Skeletal muscle tissue (tissue), 4 donors: ENCODE data around the gene LINGO3. TPM values are rescaled to one million over a fixed set of nuclear protein-coding genes. Genes with fewer than 3 reads are reported as not detected.

Experiments
- H3K27ac ChIP-seq: one replicate; pipeline ENCODE4 v1.7.0; 2013; ENCODE audit warnings: mild to moderate bottlenecking, low read depth, low read length, inconsistent platforms
- H3K27me3 ChIP-seq, 3 donors: one replicate each; pipeline ENCODE4 v1.7.0; 2013; ENCODE audit warnings: low read length in 3 of 3; ENCODE audit not compliant: control insufficient read depth in 3 of 3, insufficient read depth in 3 of 3
- H3K36me3 ChIP-seq, 3 donors: one replicate each; pipeline ENCODE4 v1.7.0; 2013; ENCODE audit warnings: low read length in 3 of 3; ENCODE audit not compliant: control insufficient read depth in 3 of 3, insufficient read depth in 3 of 3
- H3K4me1 ChIP-seq, 3 donors: one replicate each; pipeline ENCODE4 v1.7.0; 2013; ENCODE audit warnings: low read length in 3 of 3, mild to moderate bottlenecking in 3 of 3; ENCODE audit not compliant: control insufficient read depth in 3 of 3, insufficient read depth in 3 of 3
- H3K4me3 ChIP-seq, 3 donors: one replicate each; pipeline ENCODE4 v1.7.0; 2013; ENCODE audit warnings: low read length in 3 of 3
- H3K9ac ChIP-seq, 3 donors: one replicate each; pipeline ENCODE4 v1.7.0; 2013; ENCODE audit warnings: low read length in 3 of 3, mild to moderate bottlenecking in 3 of 3, moderate library complexity in 2 of 3, low read depth in 1 of 3
- H3K9me3 ChIP-seq, 3 donors: one replicate each; pipeline ENCODE4 v1.7.0; 2013; ENCODE audit warnings: low read length in 3 of 3; ENCODE audit not compliant: control insufficient read depth in 3 of 3
- total RNA-seq: library from RNA; depleted of rRNA; stranded (reverse); fragments of >200 nt; gene quantifications from one replicate; pipeline ENCODE4 v1.2.3, GENCODE V29; 2014
- donor health status: Osteomylitis.

The LINGO3 gene
- total RNA-seq, 1 donor from 2014 or later = not detected

DNA sequence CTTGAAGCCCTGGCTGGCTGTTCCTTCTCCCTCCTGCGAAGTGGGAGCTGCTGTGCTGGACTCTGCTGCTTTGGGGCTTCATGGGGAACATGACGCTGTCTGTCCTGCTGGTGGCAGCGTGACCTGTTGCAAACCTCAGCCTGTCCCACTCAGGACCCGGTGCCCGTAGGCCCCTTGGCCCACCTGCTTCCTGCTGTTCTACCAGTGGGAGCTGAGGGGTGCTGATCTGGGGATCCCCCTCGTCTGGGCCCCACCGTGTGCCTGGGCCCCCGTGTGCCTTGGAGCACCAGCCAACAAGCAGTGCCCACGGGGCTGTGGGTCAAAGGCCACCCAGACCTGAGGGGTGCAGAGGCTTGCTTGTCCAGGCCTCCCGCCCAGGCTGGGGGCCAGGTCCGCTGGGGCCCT lies 25.9 kb upstream of the LINGO3 start:
- peak overlapping the region in 2 of 3 donors; percentile 6 to 54 for H3K9ac ChIP-seq
- H3K4me3 ChIP-seq = no peak overlapping the region
- peaks cover 2 to 6% (median 3%) of the 10 kb centered on the region in 3 donors for H3K36me3 ChIP-seq
- H3K27me3 ChIP-seq = no peaks in the 10 kb centered on the region
- peaks cover 39 to 73% (median 49%) of the 10 kb centered on the region in 3 donors for H3K4me1 ChIP-seq
- no peak overlapping the region for H3K27ac ChIP-seq
- no peaks in the 10 kb centered on the region for H3K9me3 ChIP-seq

DNA sequence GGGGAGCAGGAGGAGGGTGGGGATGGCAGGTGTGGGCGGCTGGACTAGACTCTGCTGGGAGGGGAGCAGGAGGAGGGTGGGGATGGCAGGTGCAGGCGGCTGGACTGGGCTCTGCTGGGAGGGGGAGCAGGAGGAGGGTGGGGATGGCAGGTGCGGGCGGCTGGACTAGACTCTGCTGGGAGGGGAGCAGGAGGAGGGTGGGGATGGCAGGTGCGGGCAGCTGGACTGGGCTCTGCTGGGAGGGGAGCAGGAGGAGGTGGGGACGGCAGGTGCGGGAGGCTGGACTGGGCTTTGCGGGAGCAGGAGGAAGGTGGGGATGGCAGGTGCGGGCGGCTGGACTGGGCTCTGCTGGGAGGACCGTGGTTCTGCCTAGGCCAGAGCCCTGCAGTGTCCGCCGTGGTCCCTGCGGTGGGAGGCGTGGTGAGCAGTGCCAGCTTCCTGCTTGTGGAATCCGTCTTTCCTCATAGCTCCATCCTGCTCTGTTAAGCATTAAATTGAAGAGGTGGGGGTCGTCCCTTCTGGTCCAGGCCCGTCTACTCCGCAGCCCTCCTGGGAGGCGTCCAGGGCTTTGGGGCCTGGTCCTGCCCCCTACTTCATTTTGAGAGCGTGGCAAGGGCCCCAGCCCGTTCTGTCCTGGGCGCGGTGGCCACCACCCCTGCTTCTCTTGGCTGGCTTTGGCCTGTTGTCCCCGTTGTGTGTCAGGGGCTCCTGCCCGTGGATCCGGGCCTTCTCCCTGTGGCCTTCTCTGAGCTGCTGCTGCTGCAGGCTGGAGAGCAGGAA lies 25.3 kb upstream of the LINGO3 start:
- H3K36me3 ChIP-seq = peaks cover 2 to 6% (median 3%) of the 10 kb centered on the region in 3 donors
- peaks cover 39 to 75% (median 49%) of the 10 kb centered on the region in 3 donors for H3K4me1 ChIP-seq
- H3K27ac ChIP-seq = no peak overlapping the region
- no peaks in the 10 kb centered on the region for H3K9me3 ChIP-seq
- no peak overlapping the region for H3K4me3 ChIP-seq
- peak overlapping the region in 2 of 3 donors; percentile 6 to 54 for H3K9ac ChIP-seq
- no peaks in the 10 kb centered on the region for H3K27me3 ChIP-seq

GRCh38 chr19:2332341-2333026 lies 24.5 kb upstream of the LINGO3 start:
- H3K27ac ChIP-seq = peak overlapping the region; percentile 84
- H3K9me3 ChIP-seq = no peaks in the 10 kb centered on the region
- peak overlapping the region; percentile 38 to 50 (median 43) for H3K9ac ChIP-seq
- peak overlapping the region in 1 of 3 donors; percentile 41 for H3K4me3 ChIP-seq
- H3K36me3 ChIP-seq = peaks cover 2 to 6% (median 2%) of the 10 kb centered on the region in 3 donors
- peaks cover 43 to 77% (median 53%) of the 10 kb centered on the region in 3 donors for H3K4me1 ChIP-seq
- no peaks in the 10 kb centered on the region for H3K27me3 ChIP-seq

- Histone ChIP-seq H3K4me1 (peaks cover 48 to 78% (median 60%) of the 10 kb centered on the region in 3 donors), H3K27me3 (no peaks in the 10 kb centered on the region), H3K36me3 (peaks cover 0 to 5% (median 4%) of the 10 kb centered on the region in 3 donors), H3K4me3 (peak overlapping the region in 2 of 3 donors; percentile 41 to 45), H3K9ac (peak overlapping the region in 2 of 3 donors; percentile 43 to 50), H3K27ac (peak overlapping the region; percentile 84), H3K9me3 (no peaks in the 10 kb centered on the region)
Measured at GRCh38 chr19:2331601-2332246, 23.8 kb upstream of the LINGO3 start.

DNA sequence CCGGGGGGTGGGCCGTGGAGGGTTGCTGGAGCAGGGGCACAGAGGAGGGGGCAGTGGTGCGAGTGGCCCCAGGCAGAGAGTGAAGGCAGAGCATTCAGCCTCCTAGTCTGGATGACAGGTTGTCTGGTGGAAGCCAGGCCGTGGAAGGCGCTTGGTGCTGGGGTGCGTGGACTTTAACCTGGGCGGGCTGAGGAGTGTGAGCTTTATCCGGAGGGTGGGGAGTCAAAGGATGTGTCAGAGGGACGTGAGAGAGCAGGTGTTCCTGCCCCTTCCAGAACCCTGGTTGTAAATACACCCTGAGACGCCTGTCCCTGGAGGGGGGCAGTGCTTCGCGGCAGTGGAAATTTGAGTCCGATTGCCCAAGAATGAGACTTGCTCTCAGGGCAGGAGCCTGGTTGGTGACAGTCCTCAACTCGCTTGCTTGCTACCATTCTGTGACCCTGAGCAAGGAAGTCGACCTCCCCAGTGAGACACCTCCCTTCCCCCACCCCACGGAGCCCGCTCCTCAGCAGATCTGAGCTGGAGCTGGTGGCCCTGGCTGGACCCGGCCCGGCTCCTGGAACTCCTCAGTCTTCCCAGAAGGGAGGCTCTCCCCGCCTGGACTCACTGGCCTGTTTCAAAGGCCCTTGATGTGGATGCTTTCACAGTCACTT lies 22.8 kb upstream of the LINGO3 start:
- Histone ChIP-seq H3K36me3 (peaks cover 0 to 8% (median 0%) of the 10 kb centered on the region in 3 donors), H3K4me3 (peak overlapping the region in 2 of 3 donors; percentile 35 to 45), H3K27ac (peak overlapping the region; percentile 84), H3K27me3 (no peaks in the 10 kb centered on the region), H3K9ac (peak overlapping the region; percentile 63 to 71 (median 71)), H3K9me3 (no peaks in the 10 kb centered on the region), H3K4me1 (peaks cover 53 to 70% (median 57%) of the 10 kb centered on the region in 3 donors)

DNA sequence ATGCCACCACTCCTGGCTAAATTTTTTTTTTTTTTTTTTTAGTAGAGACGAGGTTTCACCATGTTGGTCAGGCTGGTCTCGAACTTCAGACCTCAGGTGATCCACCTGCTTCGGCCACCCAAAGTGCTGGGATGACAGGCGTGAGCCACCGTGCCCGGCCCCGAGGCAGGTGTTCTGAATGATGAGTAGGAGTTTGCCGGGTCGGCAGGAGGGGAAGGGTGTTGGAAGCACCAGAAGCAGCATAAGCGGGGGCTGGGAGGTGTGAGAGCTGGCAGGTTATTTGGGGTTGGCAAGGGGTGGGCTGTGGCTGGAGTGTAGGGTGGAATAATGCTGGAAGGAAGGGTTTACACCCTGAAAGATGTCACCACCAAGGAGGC lies 22.3 kb upstream of the LINGO3 start:
- Histone ChIP-seq H3K36me3 (peaks cover 0 to 9% (median 3%) of the 10 kb centered on the region in 3 donors), H3K4me3 (peak overlapping the region in 2 of 3 donors; percentile 35 to 45), H3K9ac (peak overlapping the region; percentile 63 to 71 (median 71)), H3K4me1 (peaks cover 53 to 68% (median 57%) of the 10 kb centered on the region in 3 donors), H3K27me3 (no peaks in the 10 kb centered on the region), H3K9me3 (no peaks in the 10 kb centered on the region), H3K27ac (peak overlapping the region; percentile 84)

GRCh38 chr19:2329501-2329916 lies 21.6 kb upstream of the LINGO3 start:
- peaks cover 53 to 68% (median 57%) of the 10 kb centered on the region in 3 donors for H3K4me1 ChIP-seq
- no peaks in the 10 kb centered on the region for H3K27me3 ChIP-seq
- H3K27ac ChIP-seq = peak overlapping the region; percentile 12

DNA sequence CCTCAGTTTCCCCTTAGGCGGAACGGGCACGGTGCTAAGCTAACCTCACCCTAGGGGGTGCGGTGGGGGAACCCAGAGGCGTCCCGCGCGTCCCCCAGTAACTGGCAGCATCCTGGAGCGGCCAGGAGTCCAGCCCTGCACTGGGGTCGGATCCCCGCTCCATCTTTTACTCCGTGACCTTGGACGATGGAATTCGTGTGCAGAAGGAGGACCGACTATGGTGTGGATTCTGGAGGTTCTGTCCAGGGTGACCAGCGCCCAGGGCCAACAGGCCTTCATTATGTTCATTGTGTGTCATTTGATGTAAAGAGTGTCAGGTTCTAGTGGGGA lies 21.2 kb upstream of the LINGO3 start:
- peaks cover 7 to 8% (median 7%) of the 10 kb centered on the region in 3 donors for H3K36me3 ChIP-seq
- peak overlapping the region; percentile 54 for H3K27ac ChIP-seq
- H3K4me1 ChIP-seq = peaks cover 53 to 65% (median 56%) of the 10 kb centered on the region in 3 donors
- H3K9ac ChIP-seq = peak overlapping the region; percentile 84 to 93 (median 89)
- no peaks in the 10 kb centered on the region for H3K9me3 ChIP-seq
- H3K27me3 ChIP-seq = no peaks in the 10 kb centered on the region
- H3K4me3 ChIP-seq = peak overlapping the region; percentile 89 to 94 (median 94)

More at GRCh38 chr19:2329501-2329916, 21.6 kb upstream of the LINGO3 start:
- peak overlapping the region; percentile 84 to 93 (median 89) for H3K9ac ChIP-seq
- peak overlapping the region; percentile 89 to 94 (median 94) for H3K4me3 ChIP-seq
- peaks cover 3 to 9% (median 4%) of the 10 kb centered on the region in 3 donors for H3K36me3 ChIP-seq
- H3K9me3 ChIP-seq = no peaks in the 10 kb centered on the region

GRCh38 chr19:2328401-2329148 lies 20.6 kb upstream of the LINGO3 start, which contains the start of the genes LSM7 and SPPL2B:
LSM7 (minus strand) TSS chr19:2328586; CDS start chr19:2328566, 20 bp downstream.
SPPL2B (plus strand) TSS chr19:2328684; CDS start chr19:2328710, 26 bp downstream.
- Histone ChIP-seq H3K27ac (peak within 1 kb of the TSS; percentile 54), H3K27me3 (no peaks in the 10 kb centered on the region), H3K9ac (peak within 1 kb of the TSS; percentile 84 to 93 (median 89)), H3K4me1 (peaks cover 49 to 59% (median 51%) of the 10 kb centered on the region in 3 donors), H3K36me3 (peaks cover 7 to 9% (median 8%) of the 10 kb centered on the region in 3 donors), H3K4me3 (peak within 1 kb of the TSS; percentile 89 to 94 (median 94)), H3K9me3 (no peaks in the 10 kb centered on the region)
